Activated CD8-positive, alpha-beta T cell treated with anti-CD3 and anti-CD28 coated beads for 36 hours (primary cell): ENCODE measurements around the gene ATP2B2. TPM values are rescaled to one million over a fixed set of nuclear protein-coding genes. Genes with fewer than 3 reads are reported as not detected.

ENCODE experiments used
- ATAC-seq: fragments of 200-7000 bp; cut with Tn5 transposase; one replicate; pipeline ENCODE4 v1.10.0; 2021; ENCODE audit warnings: mild to moderate bottlenecking, moderate library complexity
- CTCF ChIA-PET: fragments of 350-600 bp; sonication (Branson Sonifier 250); formaldehyde crosslinking; loops from one replicate; lab custom pipeline; 2021; ENCODE audit warnings: antibody characterized with exemption; lab: Charles Lee
- POLR2A ChIA-PET: fragments of 350-600 bp; sonication (Branson Sonifier 250); formaldehyde crosslinking; loops from one replicate; lab custom pipeline; 2021; ENCODE audit warnings: antibody characterized with exemption; lab: Charles Lee
- DNase-seq: peaks from one replicate; pipeline ENCODE4 v3.0.0-alpha.2; 2020
- H3K27ac Mint-ChIP-seq: one replicate; pipeline ENCODE4 v1.8.0; 2021; ENCODE audit warnings: mild to moderate bottlenecking, mixed read lengths
- H3K27me3 Mint-ChIP-seq: one replicate; pipeline ENCODE4 v1.8.0; 2021; ENCODE audit warnings: mixed read lengths
- H3K36me3 Mint-ChIP-seq: one replicate; pipeline ENCODE4 v1.8.0; 2021; ENCODE audit warnings: low read depth, mixed read lengths
- H3K4me1 Mint-ChIP-seq: one replicate; pipeline ENCODE4 v1.8.0; 2021; ENCODE audit warnings: low read depth, mixed read lengths
- H3K4me3 Mint-ChIP-seq: one replicate; pipeline ENCODE4 v1.8.0; 2021; ENCODE audit warnings: mild to moderate bottlenecking, moderate library complexity, mixed read lengths
- H3K9me3 Mint-ChIP-seq: one replicate; pipeline ENCODE4 v1.8.0; 2021; ENCODE audit warnings: mixed read lengths
- intact Hi-C: fragments of 100-400 bp; cut with micrococcal nuclease; formaldehyde crosslinking; loops from one replicate; pipeline ENCODE4 v1.10.0; 2022
- total RNA-seq, 2 experiments: library from RNA; stranded (reverse); gene quantifications; one replicate each; pipeline ENCODE4 v1.2.3, GENCODE V29; 2021
- TF ChIP-seq, protein P1 (sequence below): fragments of 200-600 bp; IDR thresholded peaks from one replicate; pipeline ENCODE4 v1.8.0; 2022; ENCODE audit warnings: antibody characterized with exemption, mild to moderate bottlenecking

The ATP2B2 gene
- total RNA-seq, 2 experiments from 2014 or later = not detected

DNA sequence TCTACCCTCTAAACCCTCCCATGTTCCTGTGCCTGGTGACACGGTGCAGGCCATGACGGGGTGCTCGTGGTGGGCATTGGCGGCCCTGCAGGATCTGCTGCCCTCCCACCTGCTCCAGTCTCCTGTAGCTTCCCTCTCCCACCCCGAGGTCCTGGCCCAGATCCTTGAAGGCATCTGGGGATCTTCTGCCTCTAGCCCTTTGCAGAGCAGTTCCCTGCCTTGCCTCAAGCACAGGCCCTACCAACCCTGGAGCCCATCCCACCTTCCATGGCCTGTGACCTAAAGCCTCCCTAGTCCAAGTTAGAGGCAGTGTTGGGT, 157.0 kb downstream of the ATP2B2 start:
- no peak overlapping the region for H3K4me3 Mint-ChIP-seq
- H3K36me3 Mint-ChIP-seq = no peaks in the 10 kb centered on the region
- H3K27ac Mint-ChIP-seq = no peak overlapping the region
- no peaks in the 10 kb centered on the region for H3K9me3 Mint-ChIP-seq
- CTCF ChIA-PET = no interaction called here
- no peaks in the 10 kb centered on the region for H3K4me1 Mint-ChIP-seq
- POLR2A ChIA-PET = no interaction called here
- intact Hi-C loops = loop anchor here (10.0 kb wide), 1 partner anchor 356 kb away; no protein-coding TSS in a partner anchor
- H3K27me3 Mint-ChIP-seq = no peaks in the 10 kb centered on the region
- ATAC-seq (no peak), DNase-seq (no peak)
- TF ChIP-seq, protein P1, sequence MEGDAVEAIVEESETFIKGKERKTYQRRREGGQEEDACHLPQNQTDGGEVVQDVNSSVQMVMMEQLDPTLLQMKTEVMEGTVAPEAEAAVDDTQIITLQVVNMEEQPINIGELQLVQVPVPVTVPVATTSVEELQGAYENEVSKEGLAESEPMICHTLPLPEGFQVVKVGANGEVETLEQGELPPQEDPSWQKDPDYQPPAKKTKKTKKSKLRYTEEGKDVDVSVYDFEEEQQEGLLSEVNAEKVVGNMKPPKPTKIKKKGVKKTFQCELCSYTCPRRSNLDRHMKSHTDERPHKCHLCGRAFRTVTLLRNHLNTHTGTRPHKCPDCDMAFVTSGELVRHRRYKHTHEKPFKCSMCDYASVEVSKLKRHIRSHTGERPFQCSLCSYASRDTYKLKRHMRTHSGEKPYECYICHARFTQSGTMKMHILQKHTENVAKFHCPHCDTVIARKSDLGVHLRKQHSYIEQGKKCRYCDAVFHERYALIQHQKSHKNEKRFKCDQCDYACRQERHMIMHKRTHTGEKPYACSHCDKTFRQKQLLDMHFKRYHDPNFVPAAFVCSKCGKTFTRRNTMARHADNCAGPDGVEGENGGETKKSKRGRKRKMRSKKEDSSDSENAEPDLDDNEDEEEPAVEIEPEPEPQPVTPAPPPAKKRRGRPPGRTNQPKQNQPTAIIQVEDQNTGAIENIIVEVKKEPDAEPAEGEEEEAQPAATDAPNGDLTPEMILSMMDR = no peak

DNA sequence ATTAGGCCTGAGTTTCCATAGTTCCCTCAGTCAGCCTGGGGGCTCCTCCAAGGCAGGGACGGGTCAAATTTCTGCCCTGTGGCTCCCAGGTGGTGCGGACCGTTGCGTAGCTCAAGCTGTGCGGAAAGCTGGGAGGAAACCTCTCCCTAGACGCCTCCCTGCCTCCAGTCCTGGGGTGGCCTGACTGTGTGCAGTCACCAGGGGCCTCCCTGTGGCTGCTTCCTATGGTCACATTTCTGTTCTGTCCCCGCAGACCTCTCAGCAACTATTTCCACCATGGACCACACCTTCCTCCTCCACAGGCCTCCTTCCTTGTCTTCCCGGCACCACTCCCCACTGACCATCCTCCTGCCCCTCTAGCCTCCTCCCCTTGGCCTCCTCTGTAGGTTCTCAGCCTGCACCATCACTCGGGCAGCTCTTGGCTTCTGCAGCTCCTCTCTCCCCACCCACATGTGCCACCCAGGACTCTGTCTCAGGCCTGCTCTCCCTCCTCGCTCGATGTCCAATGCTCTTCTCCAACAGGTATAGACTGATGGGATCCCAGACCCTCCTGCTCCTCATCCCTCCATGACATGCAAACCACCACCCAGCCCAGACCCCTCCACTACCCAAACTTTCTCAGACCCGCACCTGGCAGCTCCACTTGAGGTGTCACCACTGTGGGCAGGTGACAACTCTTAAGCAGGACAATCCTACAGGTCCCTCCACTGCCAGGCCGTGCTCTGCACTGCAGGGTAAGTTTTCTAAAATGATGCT, 157.6 kb downstream of the ATP2B2 start:
- no peaks in the 10 kb centered on the region for H3K4me1 Mint-ChIP-seq

DNA sequence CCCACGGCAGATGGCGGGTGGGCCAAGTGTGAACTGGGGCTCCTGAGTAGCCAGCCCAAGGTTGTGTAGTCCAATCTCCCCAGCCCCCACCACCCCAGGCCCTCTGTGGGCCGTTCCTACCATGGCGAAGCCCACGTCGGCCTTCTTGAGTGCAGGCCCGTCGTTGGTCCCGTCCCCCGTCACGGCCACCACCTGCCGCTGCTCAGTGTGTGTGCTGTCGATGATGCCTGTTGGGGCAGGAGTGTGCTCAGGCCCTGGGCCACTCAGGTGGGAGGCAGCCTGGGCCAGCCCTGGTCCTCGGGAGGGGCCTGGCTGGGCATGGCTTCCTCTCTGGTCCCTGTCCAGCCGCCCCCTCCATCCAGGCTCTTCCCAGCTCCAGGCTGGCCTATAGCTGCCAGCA, 159.5 kb downstream of the ATP2B2 start:
- H3K27me3 Mint-ChIP-seq = no peaks in the 10 kb centered on the region
- H3K36me3 Mint-ChIP-seq = no peaks in the 10 kb centered on the region

More for the DNA sequence above, 157.6 kb downstream of the ATP2B2 start:
- POLR2A ChIA-PET = no interaction called here
- ATAC-seq = no peak
- no peaks in the 10 kb centered on the region for H3K36me3 Mint-ChIP-seq
- intact Hi-C loops = loop anchor here (10.0 kb wide), 1 partner anchor 357 kb away; no protein-coding TSS in a partner anchor
- no peak for DNase-seq
- H3K4me3 Mint-ChIP-seq = no peak overlapping the region
- H3K9me3 Mint-ChIP-seq = no peaks in the 10 kb centered on the region
- H3K27me3 Mint-ChIP-seq = no peaks in the 10 kb centered on the region
- TF ChIP-seq, protein P1 = no peak
- CTCF ChIA-PET = interaction anchor here (1.9 kb wide), 1 partner anchor 391 kb away, joined by 4 read pairs; no protein-coding TSS in a partner anchor
- no peak overlapping the region for H3K27ac Mint-ChIP-seq

DNA sequence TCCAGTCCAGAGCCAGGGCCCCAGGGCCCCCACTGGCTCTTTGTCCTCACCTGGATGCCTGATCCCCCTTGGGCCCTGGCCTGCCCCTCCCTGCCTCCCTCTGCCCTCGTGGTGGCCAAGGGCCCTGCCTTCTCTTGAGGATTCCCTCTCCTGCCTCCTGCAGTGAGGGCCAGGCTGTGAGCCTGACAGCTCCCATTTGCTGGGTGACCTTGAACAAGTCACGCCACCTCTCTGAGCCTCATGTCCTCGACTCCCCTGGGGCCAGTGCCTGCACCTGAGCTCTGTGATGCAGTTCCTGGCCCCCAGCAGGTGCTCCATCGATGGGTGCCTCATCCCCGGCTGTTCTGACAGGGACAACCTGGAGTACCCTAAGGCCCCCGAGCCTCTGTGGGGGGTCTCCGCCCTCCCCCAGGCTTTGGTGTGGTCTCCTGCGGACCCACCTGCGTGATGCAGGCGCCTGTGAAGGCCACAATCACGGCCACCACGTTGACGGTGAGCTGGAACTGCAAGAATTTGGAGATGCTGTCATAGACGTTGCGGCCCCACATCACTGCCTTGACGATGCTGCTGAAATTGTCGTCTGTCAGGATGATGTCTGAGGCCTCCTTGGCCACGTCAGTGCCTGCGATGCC, 160.3 kb downstream of the ATP2B2 start:
- ChIA-PET POLR2A (no interaction called here), CTCF (interaction anchor here (0.9 to 4.3 kb wide), 12 partner anchors 17 to 413 kb away, joined by 3 to 33 read pairs (median 4); partner anchors contain the start of gene SEC13)
- Mint-ChIP-seq H3K4me3 (no peak overlapping the region), H3K9me3 (no peaks in the 10 kb centered on the region), H3K27ac (no peak overlapping the region), H3K4me1 (no peaks in the 10 kb centered on the region), H3K36me3 (no peaks in the 10 kb centered on the region), H3K27me3 (no peaks in the 10 kb centered on the region)
- no peak for DNase-seq
- no peak for ATAC-seq
- intact Hi-C loops = loop anchor here (2.0 to 10.0 kb wide), 2 partner anchors 360 to 394 kb away; no protein-coding TSS in a partner anchor
- TF ChIP-seq, protein P1 = no peak

More for the DNA sequence above, 159.5 kb downstream of the ATP2B2 start:
- TF ChIP-seq, protein P1 = no peak
- Mint-ChIP-seq H3K9me3 (no peaks in the 10 kb centered on the region), H3K27ac (no peak overlapping the region), H3K4me3 (no peak overlapping the region), H3K4me1 (no peaks in the 10 kb centered on the region)
- POLR2A ChIA-PET = interaction anchor here (0.6 kb wide), 1 partner anchor 171 kb away, joined by 4 read pairs; no protein-coding TSS in a partner anchor
- CTCF ChIA-PET = interaction anchor here (1.9 kb wide), 1 partner anchor 392 kb away, joined by 4 read pairs; no protein-coding TSS in a partner anchor
- no peak for DNase-seq
- intact Hi-C loops = loop anchor here (2.0 to 10.0 kb wide), 2 partner anchors 359 to 393 kb away; no protein-coding TSS in a partner anchor
- no peak for ATAC-seq
